Skin of body (tissue), 2 donors: ENCODE measurements around the gene WFDC1. TPM values are rescaled to one million over a fixed set of nuclear protein-coding genes. Genes with fewer than 3 reads are reported as not detected.

Source experiments
- DNase-seq: peaks from one replicate; lab custom pipeline; 2025; lab: John Stamatoyannopoulos, UW
- total RNA-seq: library from RNA; depleted of rRNA; stranded (reverse); fragments of >200 nt; gene quantifications from one replicate; pipeline ENCODE4 v1.2.3, GENCODE V29; 2014

Gene WFDC1
- total RNA-seq, 1 donor from 2014 or later, result 5.8 TPM

DNA sequence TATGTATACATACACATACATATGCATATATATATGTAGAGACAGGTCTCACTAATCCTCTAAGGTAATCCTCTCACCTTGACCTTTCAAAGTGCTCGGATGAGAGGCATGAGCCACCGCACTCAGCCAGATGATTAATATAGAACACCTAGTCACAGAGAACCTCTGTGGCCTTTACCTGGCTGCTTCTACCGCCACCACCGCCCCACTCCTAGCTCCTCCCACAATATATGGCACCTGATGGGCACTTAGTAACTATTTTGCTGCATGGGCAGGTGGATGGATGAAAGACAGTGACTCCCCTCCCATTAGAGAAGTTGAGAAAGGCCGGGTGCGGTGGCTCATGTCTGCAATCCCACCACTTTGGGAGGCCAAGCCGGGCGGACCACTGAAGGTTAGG lies 57.0 kb downstream of the WFDC1 start:
- DNase-seq, result no peak

DNA sequence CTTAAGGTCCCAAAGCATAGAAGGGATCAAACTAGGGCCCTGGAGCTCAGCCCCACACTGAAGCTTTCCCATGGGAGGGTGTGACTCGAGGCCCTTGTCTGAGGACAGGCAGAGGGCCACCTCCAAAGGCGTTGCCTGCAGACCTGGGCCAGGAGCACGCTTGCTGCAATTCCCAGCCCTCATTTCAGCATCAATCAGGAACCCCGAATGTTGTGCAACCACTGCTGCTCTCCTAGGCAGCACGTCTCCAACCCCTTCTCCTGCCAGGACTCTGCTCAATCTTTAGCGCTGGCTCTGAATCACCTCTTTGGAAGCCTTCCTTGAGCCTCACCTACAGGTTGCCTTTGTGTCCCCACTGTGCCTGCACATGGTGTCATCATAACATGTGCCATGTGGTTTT lies 59.6 kb downstream of the WFDC1 start:
- no peak for DNase-seq

DNA sequence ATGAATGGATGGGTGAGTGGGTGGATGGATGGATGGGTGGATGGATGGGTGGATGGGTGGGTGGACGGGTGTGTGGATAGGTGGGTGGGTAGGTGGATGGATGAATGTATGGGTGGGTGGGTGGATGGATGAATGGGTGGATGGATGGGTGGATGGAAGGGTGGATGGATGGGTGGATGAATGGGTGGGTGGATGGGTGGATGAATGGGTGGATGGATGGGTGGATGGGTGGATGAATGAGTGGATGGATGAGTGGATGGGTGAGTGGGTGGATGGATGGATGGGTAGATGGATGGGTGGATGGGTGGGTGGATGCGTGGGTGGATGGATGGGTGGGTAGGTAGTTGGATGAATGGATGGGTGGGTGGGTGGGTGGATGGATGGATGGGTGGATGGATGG lies 60.5 kb downstream of the WFDC1 start:
- DNase-seq, result no peak

DNA sequence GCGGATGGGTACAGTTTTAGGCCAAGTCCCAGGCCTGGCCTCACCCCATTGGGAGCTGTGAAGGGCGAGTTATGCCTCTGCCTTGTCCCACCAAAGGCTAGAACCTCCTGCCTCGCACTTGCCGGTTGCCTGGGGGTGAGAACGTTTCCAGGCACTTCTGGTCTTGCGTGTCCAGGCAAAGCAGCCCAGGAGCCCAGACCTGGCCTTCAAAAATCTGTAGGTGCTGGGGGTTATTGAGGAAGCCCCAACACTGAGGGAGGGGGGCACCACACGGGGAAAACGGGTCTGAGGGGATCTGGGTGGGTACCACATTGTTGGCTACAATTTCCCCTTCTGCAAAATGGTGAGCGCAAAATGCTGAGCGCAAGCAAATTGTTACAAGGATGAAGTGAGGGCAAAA lies 61.5 kb downstream of the WFDC1 start:
- DNase-seq, result no peak

DNA sequence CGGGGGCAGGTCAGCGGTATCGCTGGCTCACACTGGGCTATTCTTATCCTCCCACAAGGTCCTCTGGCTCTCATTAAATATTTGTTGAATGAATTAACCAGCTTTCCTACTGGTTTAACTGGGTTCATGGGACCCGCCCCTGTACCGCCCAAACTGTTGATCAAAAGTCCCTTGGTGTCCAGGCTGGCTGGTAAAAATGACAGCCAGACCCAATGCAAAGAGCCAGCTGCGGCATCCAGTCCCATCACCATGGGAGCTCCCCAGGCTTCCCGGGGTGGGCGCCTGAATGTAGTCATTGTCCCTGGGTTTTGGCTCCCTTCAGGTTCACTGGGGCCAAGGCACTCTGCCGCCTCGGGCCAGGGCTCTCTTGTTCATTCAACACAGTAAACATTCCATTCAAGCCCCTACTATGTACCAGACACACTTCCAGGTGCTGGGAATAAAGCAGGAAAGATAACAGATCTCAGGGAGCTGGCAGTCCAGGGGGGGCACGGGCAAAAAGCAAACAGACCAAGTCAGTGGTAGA lies 62.0 kb downstream of the WFDC1 start:
- no peak for DNase-seq

DNA sequence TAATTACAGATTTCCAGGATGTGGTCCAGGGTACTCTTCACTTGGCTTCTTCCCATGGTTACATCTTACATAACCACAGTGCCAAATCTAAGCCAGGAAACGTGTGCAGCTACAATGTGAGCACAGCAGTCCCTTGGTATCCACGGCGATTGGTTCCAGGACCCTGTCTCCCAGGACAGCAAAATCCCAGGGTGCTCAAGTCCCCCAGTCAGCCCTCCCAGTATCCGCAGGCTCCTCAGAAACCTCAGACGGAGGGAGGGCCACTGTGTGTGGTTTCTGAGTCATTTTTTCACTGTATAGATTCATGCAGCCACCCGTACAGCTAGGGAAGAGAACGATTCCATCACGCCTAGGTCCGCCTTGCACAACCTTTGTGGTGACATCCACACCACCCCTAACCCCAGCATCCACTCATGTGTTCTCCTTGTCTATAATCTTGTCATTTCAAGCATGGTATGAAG lies 62.5 kb downstream of the WFDC1 start:
- DNase-seq, result no peak

DNA sequence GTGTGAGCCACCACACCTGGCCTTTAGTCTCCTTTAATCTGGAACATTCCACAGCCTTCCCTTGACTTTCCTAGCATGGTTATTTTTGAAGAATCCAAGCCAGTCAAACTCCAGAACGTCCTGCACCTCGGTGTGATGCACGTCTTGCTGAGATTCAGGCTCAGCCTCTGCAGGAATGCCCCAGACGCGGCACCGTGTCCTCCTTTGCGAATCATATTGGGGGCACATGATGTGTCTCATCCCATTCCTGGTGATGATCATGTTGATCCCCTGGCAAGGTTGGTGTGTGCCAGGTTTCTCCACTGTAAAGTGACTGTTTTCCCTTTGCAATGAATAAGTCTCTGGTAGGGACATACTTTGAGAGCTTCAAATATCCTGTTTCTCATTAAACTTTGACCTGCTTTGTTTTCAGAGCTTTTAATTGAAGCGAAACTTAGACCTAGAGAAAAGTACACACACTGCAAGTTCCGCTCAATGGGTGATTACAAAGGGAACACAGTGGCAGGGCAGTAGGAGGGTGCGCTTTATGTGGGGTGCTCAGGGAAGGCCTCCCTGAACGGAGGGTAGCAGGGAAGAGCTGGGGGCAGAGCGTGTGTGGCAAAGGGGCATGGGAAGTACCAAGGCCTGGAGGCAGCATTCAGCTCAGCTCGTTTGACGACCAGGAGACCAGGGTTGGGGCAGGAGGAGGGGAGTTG lies 64.1 kb downstream of the WFDC1 start:
- DNase-seq, result no peak

DNA sequence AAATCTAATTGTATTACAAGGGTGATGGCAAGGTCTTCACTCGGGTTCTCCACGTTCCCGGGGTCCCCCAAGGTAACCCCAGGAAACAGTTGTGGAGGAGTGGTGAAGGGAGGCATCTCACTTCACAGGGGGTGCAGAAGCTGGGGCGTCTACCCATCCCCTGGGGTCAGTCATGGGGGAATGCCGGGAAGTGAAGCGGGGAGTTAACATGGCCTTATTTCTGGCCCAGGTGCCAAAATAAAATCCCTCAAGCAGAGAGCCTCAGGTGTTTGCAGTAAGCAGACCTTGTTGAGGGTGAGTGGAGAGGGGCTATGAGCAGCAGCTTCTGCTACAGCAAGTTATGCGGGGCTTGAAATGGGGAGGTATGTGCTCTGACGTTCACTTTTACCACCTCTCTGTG lies 64.6 kb downstream of the WFDC1 start:
- DNase-seq, result no peak

DNA sequence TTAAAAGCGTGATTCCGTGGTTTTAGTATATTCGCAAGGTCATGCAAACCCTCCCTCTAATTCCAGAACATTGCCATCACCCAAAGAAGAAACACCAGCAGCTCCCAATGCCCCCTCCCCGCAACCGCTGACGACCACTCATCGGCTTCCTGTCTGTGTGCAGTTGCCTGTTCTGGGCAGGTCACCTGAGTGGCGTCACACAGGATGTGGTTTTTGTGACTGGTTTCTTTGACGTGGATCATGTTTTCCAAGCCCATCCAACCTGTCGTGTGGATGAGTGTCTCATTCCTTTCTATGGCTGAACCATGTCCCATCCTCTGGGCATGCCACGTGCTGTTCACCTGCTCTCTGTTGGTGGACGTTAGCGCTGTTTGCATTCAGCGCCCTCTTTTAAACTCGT lies 65.5 kb downstream of the WFDC1 start:
- DNase-seq, result no peak

DNA sequence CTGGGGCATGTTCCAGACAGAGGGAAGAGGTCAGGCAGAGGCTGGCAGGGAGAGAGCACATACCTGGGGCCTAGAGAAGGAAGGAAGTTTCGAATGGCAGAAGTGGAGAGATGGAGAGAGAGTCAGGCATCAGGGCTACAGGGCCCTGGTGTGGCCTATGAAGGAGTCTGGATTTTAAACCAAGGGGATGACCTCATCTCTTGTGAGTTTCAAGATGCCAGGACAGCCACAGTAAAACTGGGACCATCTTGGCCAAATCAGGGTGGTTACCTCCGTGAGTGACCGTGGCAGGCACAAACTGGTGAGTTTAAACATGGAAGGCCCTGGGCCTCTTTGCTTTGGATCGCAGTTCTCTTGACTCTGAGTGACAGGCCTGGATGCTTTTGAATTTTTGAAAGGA lies 66.1 kb downstream of the WFDC1 start:
- no peak for DNase-seq

DNA sequence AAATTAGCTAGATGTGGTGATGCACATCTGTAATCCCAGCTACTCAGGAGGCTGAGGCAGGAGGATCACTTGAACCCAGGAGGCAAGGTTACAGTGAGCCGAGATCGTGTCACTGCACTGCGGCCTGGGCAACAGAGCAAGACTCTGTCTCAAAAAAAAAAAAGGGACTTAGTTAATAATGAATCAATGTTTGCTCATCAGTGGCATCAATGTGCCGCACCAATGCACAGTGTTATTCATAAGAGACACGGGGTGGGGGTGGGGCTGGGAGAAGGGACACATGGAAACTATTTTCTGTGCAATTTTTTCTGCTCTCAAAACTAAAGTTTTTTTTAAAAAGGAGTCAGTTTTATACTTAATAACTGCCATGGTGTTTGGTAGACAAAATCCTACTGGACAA lies 66.9 kb downstream of the WFDC1 start:
- DNase-seq, result no peak

DNA sequence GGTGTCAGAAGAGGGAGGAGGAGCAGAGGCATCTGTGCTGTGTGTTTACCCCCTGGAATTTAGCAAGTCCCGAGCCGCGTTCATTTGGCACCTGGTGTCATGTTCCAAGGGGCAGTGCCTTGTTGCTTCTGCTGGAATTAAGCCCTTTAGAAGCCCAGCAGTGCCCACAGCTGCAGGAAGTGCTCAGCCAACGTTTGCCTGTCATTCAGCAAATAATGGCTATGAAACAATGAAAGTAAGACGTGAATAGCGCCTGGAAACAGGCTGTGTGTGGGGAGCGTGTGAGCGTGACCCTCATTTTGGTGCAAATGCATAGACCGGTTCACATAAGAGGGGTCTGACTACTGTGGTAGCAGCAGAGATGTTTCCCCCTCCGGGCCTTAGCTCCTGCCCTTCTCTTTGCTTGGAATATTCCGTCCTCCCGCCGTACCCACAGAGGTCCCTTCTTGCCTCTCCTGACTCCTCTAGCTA lies 67.8 kb downstream of the WFDC1 start:
- DNase-seq, result no peak

DNA sequence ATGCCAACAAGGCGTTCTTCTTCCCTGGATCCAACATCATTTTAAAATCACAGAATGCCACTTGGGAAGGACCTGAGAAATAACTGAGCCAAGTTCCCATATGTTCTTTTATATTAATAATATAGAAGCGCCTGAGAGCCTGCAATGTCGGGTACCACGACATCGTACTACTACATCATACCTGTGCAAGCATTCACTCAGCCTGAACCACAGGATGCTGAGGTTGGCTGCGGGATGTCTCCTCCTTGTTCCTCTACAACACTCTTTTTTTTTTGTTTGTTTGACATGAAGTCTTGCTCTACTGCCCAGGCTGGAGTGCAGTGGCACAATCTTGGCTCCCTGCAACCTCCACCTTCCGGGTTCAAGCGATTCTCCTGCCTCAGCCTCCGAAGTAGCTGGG lies 71.5 kb downstream of the WFDC1 start:
- no peak for DNase-seq

DNA sequence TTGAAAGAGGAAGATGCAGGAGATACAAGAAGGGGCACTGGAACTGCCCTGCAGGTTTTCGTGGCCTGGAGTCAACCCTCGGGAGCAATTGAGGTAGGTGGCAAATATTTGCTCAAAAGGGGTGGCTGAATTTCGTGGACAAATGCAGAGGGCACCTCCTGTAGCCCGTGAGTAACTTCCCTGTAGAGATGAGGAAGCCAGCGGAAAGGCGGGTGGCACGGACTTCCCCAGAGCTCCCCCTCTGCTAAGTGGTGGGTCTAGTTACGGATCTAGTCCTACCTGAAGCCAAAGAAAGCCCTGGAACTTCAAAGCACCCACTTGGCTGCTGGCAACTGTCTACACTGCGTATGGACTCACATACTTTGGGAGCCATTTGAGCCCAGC lies 72.6 kb downstream of the WFDC1 start:
- DNase-seq, result no peak

DNA sequence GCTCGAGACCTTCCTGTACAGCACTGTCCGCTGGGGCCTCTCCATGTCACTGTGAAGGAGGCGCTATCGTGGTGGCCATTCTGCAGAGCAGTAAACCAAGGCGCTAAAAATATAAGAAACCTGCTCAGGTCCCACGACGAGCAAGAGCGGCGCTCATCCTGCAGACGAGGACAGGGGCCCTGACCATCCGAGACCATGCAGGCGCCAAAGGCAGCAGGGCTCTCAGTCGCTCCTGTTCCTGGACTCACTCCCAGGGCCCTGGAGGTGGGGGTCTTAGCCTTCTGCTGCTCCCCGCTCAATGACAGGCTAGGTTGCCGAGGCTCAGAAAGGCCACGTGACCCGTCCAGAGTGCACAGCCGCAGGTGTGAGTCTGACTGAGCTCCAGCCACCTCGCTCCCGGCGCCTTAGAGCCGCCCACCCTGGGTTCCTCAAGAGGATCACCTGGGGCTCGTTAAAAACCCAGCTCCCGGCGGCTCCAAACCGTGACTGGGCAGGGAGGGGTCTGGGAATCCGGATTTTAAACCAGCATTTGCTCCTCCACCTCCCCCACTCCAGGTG lies 73.2 kb downstream of the WFDC1 start:
- DNase-seq, result no peak

DNA sequence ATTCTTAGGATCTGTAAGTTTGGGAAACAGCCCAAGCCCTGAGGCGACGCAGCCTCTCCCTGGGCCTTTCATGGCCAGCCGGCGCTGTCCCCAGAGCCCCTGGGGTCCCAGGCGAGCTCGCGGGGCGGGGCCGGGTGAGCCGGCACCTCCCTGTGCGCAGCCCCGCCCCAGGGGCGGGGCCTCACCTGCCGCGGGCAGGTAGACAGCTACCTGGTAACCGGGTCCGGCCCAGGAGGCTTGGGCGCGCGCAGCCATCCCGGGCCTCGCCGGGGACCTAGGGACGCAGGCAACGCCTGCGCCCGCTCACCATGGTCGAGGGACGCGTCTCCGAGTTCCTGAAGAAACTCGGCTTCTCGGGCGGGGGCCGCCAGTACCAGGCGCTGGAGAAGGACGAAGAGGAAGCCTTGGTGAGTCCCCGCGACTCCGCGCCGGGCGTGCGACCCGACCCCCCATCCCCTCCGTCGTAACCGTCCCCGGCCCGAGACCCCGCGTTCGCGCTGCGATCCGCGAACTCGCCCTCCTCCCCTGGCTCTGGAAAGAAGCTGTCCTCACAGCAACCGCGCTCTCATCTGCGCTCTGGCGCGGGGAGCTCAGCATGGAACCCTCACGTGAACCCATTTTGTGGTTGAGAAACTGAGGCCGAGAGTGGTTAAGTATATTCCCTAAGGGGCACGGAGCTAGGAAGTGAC lies 73.8 kb downstream of the WFDC1 start, which contains the start of gene ATP2C2:
Gene ATP2C2 (plus strand): TSS at position 231 of the 689 bp plus-strand sequence. CDS start 78 bp downstream, at position 309.
- no peak for DNase-seq

DNA sequence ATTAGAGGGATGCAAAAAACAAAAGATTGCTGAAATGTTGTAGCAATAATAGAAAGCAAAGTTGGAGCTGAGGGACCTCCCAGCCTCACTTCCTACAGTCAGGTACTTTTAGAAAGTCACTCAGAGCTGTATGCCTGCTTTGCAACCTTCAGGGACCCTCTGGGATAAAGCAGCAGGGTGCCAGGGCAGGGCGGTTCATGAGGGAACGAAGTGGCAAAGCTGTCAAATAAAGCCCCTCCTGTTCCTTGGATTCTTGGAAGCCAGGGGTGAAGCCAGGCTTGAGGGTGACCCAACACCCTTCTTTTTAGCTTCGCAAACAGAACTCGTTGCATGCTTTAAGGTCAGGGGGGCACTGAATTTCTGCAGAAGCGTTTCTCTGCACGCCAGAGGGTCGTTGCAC lies 74.4 kb downstream of the WFDC1 start:
- no peak for DNase-seq

DNA sequence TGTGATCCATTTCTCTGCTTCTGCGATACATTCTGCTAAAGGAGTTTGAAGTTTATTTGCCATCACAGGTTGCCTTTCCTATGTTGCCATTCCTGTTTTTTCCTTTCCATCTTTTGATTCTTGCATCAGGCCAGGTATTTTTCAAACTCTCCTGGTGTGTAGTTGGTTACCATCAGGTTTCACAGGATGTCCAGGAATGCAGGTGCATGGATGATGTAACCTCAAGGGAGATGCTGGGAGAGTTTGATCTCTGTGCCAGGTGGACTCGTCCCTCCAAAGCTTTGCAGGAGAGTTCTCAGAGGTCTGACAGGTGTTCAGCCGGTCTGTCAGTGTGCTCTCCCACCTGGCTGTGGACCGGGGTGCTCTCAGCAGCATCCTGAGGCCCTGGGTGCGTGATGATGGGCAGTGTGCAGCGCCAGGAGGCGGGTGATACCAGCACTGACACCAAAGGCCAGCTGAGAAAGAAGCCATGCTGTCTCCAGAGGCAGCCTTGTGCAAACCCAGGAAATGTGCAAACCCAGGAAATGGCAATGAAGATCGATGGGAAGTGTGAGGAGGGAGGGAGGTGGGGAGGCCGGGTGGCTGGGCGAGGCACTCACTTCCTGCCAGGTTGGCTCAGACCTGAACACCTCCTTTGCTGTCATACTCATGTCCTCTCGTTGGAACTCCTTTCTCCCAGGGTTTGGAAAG lies 75.4 kb downstream of the WFDC1 start:
- DNase-seq, result no peak

DNA sequence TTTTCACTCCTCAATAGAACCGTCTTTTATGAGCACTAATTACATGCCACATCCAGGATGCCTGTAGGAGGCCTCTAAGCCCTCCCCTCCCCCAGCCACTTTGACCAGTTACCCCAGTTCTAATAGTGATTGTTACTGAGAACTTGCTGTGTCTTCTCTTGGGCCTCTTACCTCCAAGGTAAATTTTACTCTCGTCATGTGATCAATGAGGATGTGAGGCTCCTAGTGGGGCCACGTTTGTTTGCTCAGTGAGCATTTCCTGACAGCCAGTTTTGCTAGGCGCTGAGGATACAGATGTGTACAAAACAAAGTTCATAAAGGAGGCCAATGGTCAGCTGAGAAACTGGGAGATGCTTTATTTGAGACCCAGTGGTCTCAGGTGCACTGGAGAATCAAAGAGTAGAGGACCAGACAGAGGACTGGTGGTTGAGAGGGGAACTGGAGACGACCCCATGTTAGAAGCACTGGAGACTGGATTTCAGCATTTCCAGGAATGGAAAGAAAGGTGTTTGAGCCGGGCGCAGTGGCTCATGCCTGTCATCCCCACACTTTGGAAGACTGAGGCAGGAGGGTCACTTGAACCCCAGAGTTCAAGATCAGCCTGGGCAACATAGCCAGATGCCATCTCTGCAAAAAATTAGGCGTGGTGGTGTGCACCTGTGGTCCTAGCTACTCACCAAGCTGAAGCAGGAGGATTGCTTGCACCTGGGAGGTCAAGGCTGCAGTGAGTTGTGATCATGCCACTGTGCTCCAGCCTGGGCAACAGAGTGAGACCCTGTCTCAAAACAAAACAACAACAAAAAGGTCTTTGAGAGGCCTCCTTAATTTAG lies 76.3 kb downstream of the WFDC1 start:
- DNase-seq, result no peak

DNA sequence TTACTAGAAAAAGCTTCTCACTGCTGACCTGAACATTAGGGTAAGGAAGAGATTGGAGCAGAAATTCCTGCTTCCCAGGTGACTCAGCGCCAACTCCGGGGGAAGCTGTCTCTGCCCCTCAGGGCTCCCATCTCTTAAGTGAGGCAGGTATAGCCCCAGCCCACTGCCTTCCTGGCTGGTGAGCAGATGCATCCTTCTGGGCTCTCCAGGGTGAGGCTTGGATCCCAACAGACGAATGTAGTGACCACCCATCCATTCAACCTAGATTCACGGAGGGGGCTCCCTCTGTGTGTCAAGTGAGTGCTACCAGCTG lies 76.8 kb downstream of the WFDC1 start:
- no peak for DNase-seq

DNA sequence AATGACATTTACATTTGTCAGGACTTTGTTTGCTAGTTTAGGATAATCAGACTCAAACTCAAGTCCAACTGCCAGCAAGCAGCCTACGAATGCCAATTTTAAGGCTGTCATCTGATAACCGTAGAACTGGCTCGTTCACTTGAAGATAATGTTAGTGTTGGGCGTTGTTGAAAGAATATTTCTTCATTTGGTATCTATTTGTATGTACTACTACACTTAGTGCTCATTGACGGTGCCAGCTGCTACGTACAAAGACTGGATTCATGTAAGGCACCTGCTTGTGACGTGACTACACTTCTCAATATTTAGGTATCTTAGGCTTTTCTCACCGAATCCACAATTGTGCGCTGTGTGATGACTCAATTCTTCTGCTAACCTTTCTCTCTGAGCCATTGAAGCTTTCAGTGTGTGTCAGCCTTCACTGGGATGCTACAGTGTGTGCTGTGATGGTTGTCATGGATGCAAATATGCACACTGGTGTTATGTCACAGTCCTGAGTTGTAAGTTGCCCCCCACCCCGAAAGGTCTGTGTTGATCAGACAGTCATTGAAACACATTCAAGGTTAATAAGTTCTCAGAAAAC lies 79.3 kb downstream of the WFDC1 start:
- no peak for DNase-seq
